Measurements from ENCODE around the gene SIRT2.
"Not testable (repeated sequence)": the region's sequence is repeated elsewhere in the genome, so short reads cannot be mapped to it uniquely, and the experiment has no call there.

SIRT2 gene

DNA sequence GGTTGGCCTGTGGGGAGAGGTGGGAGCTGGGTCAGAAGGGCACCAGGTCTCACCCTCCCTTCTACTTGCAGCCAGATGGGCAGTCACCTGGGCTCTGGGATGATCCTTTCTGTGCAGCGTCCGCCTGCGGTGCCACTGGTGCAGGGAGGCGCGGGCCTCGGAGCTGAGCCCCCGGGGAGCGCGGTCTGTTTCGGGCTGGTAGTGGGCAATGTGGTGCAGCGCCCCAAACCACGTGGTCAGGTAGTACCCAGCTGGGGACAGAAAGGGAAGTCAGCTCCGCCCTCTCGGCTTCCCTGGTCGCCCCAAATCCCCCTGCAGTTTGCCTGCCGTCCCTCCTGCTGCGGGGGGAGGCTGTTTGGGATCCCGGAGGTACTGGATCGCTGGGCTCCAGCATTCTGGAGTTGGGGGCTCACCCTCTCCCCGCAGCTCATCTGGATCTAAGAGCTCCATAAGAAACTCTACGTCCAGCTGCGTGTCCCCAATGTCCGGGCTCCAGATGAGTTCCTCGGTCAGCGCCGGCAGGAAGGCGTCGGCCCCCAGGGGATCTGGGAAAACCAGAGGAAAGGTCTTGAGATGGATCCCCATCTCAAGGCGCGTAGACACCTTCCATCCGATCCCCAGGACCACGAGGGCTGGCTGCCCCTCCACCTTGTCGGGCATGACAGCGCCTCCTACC, 30.1 kb downstream of the SIRT2 start:
- FAIRE-seq (no peak), DNase-seq (ENCODE audit: low spot score) (no peak)

DNA sequence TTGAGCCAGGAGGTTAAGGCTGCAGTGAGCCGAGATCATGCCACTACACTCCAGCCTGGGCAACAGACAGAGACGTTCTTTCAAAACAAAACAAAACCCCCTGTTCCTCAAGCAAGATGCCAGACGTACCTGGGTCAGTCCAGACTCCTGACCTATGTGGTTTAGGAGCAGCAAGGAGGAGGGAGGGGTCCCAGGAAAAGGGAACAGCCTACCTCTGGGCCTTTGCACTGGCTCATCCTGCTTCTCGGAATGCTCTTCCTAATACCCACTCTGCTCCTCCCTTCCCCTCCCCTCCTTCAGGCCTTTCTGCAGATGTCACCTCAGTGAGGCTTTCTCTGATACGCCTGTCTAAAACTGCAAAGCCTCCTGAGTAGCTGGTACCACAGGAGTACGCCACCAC, 30.9 kb downstream of the SIRT2 start:
- FAIRE-seq = no peak

DNA sequence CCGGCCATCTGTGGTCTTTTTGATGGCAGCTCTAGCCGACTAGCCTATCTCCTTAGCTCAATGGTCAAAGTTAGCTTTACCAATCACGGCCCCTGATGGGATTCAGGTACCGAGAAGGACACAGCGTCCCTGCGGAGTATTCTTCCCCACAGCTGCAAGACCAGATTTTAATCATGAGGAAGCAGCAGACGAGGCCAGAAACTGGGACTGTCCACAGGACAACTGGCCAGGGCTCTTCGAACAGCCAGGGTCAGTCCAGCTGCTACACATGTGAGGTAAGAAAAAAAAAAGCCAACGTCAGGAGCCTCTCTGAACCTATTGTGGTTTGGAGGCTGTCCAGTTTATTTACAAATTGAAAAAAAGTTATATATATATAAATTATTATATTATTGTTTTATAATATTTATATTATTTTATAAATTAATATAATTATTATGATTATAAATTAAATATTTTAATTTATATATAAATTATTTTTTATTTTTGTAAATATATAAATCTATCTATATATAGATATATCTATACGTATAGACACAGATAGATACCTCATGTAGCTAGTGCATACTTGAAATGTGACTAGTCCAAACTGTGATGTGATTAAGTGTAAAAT, 32.1 kb downstream of the SIRT2 start:
- FAIRE-seq = peak; percentile 55
- no peak for DNase-seq (ENCODE audit: low spot score)

More for the DNA sequence above, 30.9 kb downstream of the SIRT2 start:
- DNase-seq (ENCODE audit: low spot score) = no peak

DNA sequence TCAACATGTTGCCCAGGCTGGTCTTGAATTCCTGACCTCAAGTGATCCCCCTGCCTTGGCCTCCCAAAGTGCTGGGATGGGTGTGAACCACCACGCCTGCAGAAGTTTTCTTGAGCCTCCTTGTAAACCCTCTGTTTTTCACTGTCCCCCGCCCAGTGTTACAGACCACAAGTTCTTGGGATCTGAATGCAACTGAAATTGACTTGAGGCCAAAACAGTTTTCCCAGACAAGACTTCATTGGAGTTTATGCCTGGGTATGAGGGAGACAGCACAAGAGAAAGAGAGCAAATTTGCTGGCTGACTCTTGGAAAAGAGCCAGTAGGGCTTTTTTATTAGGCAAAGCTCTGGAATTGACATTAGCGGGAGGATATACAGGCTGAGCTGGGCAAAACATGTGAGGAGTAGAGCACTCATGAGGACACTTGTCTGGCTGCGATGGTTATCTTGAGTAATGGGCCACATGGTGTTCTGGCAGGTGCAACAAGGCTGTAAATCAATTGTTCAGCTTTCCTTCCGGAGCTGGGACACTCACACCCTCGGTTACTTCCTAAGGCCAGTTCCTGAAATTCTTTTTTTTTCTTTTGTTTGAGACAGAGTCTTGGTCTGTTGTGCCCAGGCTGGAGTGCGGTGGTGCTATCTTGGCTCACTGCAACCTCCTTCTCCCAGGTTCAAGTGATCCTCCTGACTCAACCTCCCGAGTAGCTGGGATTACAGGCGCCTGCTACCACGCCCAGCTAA, 36.9 kb downstream of the SIRT2 start:
- FAIRE-seq (no peak), DNase-seq (ENCODE audit: low spot score) (no peak)

GRCh38 chr19:38861368-38861767, 38.0 kb downstream of the SIRT2 start:
- FAIRE-seq (peak; percentile 70), DNase-seq (ENCODE audit: low spot score) (no peak)

GRCh38 chr19:38859631-38860204, 39.7 kb downstream of the SIRT2 start:
- not testable (repeated sequence) for FAIRE-seq; DNase-seq (ENCODE audit: low spot score)

GRCh38 chr19:38856813-38857212, 42.6 kb downstream of the SIRT2 start:
- no peak for DNase-seq (ENCODE audit: low spot score)
- FAIRE-seq = no peak

DNA sequence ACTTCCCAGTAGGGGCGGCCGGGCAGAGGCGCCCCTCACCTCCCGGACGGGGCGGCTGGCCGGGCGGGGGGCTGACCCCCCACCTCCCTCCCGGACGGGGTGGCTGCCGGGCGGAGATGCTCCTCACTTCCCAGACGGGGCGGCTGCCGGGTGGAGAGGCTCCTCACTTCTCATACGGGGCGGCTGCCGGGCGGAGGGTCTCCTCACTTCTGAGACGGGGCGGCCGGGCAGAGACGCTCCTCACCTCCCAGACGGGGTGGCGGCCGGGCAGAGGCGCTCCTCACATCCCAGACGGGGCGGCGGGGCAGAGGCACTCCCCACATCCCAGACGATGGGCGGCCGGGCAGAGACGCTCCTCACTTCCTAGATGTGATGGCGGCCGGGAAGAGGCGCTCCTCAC, 43.7 kb downstream of the SIRT2 start:
- DNase-seq (ENCODE audit: low spot score); FAIRE-seq: not testable (repeated sequence)

DNA sequence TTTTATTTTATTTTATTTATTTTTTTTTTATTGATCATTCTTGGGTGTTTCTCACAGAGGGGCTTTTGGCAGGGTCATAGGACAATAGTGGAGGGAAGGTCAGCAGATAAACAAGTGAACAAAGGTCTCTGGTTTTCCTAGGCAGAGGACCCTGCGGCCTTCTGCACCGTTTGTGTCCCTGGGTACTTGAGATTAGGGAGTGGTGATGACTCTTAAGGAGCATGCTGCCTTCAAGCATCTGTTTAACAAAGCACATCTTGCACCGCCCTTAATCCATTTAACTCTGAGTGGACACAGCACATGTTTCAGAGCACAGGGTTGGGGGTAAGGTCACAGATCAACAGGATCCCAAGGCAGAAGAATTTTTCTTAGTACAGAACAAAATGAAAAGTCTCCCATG, 44.5 kb downstream of the SIRT2 start:
- not testable (repeated sequence) for FAIRE-seq; DNase-seq (ENCODE audit: low spot score)

DNA sequence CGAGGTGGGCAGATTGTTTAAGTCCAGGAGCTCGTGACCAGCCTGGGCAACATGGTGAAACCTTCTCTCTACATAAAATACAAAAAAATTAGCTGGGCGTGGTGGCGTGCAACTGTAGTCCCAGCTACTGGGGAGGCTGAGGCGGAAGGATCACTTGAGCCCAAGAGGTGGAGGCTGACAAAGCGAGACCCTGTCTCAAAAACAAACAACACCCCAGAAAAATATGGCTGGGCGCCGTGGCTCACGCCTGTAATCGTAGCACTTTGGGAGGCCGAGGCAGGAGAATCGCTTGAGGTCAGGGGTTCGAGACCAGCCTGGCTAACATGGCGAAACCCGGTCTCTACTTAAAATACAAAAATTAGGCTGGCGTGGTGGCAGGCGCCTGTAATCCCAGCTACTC, 46.2 kb downstream of the SIRT2 start:
- FAIRE-seq (no peak), DNase-seq (ENCODE audit: low spot score) (no peak)

DNA sequence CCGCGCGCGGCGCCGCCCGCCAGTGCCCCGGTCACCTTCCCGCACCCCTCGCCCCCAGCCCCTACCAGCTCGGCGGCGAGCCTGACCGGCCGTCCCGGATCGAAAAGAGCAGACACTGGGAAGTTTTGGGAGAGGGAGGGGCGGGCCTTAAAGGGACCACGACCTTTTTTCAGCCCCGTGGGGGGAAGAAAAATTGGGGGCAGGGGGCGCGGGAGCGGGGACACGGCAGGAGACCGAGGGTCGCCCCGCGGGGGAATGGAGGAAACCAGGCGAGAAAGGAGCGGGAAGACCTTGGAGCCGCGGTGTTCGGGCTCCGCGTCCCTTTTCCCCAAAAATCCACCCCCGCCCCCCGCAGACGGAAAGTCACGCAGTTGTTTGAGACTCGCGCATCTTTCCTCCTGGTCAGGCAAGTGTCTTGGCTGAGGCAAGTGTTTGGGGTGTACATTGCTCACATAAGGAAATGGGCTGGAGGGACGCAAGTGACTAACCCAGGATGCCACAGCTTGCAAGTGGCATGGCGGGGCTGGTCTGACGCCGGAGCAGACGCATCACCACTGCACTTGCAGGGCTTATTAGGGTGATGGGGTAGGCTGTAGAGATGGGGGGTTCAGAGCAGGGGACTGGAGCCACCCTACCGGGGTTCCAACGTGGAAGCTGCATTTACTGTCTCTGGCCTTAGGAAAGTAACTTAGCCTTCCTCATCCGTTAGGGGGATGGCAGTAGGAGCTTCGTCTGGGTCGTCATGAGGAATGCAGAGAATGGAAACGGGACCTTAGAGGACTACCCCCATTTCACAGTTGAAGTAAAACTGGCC, 47.0 kb downstream of the SIRT2 start:
- FAIRE-seq = no peak
- peak; percentile 44 for DNase-seq (ENCODE audit: low spot score)

DNA sequence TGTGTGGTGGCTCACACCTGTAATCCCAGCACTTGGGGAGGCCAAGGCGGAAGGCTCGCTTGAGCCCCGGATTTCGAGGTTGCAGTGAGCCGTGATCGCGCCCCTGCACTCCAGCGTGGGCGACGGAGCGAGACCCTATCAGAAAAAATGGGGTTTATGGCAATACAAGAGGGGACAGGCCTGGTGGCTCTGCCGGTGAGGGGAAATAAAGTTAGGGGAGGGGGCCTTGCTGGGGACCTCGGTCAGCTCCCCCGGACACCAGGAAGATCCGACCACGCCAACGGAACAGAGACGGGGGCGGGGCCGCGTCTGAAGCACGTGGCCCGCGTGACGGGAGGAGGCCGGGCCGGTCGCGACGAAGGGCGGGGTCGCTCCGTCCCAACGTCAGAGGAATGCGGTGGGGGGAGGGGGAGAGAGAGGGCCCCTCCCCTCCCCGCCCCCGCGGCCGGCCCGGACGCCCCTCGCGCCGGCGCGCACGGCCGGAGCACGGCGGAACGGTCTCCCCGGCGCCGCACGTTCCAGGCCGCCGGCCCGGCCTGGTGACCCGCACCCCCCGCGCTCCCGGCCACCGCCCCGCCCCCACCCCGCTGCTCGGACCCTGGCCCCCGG, 47.7 kb downstream of the SIRT2 start:
- FAIRE-seq = no peak
- peak; percentile 68 for DNase-seq (ENCODE audit: low spot score)

- DNase-seq (ENCODE audit: low spot score) (no peak), FAIRE-seq (no peak)
Observed at GRCh38 chr19:38850976-38851621, 48.3 kb downstream of the SIRT2 start.

DNA sequence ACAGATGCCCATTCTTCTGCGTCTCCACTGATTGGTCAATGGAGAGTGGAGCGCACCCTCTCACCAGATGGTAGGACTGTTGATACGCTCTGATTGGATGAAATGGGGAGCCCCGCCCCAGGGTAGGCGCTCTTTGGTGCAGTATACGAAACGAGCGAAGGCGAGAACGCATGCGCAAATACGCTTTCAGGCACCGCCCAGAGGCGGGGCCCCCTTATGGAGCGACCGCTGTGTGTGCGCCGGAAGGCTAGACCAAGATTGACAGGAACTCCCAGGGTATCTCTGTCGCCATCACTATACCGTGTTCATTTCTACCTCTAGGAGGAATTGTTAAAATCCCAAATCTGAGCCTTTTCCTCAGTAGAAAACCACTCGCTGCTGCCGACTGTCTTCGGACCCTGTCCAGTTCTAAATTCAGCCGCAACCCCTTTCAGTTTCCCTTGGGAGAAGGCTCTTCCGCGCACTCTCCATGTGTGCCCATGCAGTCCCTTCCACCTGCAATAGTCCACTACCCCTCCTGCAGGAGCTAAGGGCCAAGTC, 48.9 kb downstream of the SIRT2 start:
- FAIRE-seq (peak; percentile 97), DNase-seq (ENCODE audit: low spot score) (no peak)

GRCh38 chr19:38849860-38850435, 49.5 kb downstream of the SIRT2 start, which contains the start of gene HNRNPL:
Gene HNRNPL (minus strand): TSS chr19:38849986. CDS start chr19:38849966, 20 bp downstream.
- FAIRE-seq = no peak

DNA sequence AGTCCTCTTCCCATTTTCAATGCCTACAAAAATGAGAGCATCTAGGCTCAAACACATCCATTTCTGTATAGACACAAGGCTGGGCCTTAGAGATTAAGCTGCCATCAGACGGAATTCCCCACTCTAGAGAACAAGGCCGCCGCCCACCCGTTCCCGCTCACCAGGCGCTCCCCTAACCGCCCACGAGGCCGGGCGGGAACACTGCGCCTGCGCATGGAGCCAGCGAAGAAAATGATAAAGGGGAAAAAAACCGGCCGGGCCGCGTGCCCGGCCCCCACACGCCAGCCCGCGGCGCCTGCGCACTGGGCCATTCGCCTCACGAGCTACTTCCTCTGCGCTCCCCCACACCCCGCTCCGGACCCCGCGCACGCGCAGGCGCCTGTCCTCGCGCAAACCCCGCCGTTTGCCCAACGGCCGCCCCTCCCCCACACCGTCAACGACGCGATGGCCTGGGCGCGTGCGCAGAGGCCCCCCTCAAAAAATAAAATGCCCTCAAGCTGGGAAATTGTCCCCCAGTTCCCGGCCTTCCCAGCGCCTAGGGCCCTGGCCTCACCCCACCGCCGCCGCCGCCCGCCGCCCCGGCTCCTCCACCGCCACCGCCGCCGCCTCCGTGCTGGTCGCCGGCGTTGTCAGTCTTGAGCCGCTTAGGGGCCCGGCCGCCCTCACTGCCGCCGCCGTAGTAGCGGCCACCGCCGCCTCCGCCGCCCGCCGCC, 50.1 kb downstream of the SIRT2 start:
- DNase-seq (ENCODE audit: low spot score) (peak; percentile 91), FAIRE-seq (no peak)

More at GRCh38 chr19:38849860-38850435, 49.5 kb downstream of the SIRT2 start, which contains the start of gene HNRNPL:
- peak; percentile 100 for DNase-seq (ENCODE audit: low spot score)

GRCh38 chr19:38848299-38849146, 50.9 kb downstream of the SIRT2 start:
- DNase-seq (ENCODE audit: low spot score) (no peak), FAIRE-seq (no peak)

- DNase-seq (ENCODE audit: low spot score) (no peak), FAIRE-seq (no peak)
Observed at GRCh38 chr19:38846097-38846496, 53.3 kb downstream of the SIRT2 start.
